ENCODE results near the gene TECPR2.

The TECPR2 gene

GRCh38 chr14:102373110-102373509 is 10.4 kb downstream of the TECPR2 start:
- in situ Hi-C loops (cut with HindIII; ENCODE audit: low sequenced_read_pairs) = no loop called here
- no peak overlapping the region for H3K4me3 ChIP-seq (ENCODE audit: low read depth, low read length)
- TF ChIP-seq CTCF (IDR thresholded peaks at IDR 0.05; ENCODE audit: low read depth, low read length) = no peak
- DNase-seq (ENCODE audit: low read depth, low spot score) = no peak

GRCh38 chr14:102374264-102374663 is 11.5 kb downstream of the TECPR2 start:
- no peak for TF ChIP-seq CTCF (IDR thresholded peaks at IDR 0.05; ENCODE audit: low read depth, low read length)
- no peak overlapping the region for H3K4me3 ChIP-seq (ENCODE audit: low read depth, low read length)
- DNase-seq (ENCODE audit: low read depth, low spot score) = no peak
- in situ Hi-C loops (cut with HindIII; ENCODE audit: low sequenced_read_pairs) = no loop called here

GRCh38 chr14:102375119-102375518 is 12.4 kb downstream of the TECPR2 start:
- no peak overlapping the region for H3K4me3 ChIP-seq (ENCODE audit: low read depth, low read length)
- in situ Hi-C loops (cut with HindIII; ENCODE audit: low sequenced_read_pairs) = no loop called here
- DNase-seq (ENCODE audit: low read depth, low spot score) = no peak
- TF ChIP-seq CTCF (IDR thresholded peaks at IDR 0.05; ENCODE audit: low read depth, low read length) = no peak

DNA sequence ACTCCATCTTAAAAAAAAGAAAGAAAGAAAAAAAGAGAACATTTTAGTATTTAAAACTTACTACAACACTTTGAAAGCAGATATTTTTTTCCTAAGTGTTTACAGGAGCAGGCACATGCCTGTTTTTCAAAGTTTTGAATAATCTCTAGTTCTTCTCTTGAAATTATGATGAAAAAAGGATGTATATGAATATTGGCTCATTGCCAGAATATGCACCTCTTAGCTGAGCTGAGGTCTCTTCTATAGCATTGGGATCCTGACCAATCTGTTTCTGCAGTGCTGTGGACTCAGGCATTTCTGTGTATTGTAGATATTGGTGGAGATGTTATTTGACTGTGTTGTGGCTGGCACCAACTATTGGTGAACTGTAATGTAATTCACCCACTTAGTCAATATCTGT is 15.0 kb downstream of the TECPR2 start:
- no peak overlapping the region for H3K4me3 ChIP-seq (ENCODE audit: low read depth, low read length)
- TF ChIP-seq CTCF (IDR thresholded peaks at IDR 0.05; ENCODE audit: low read depth, low read length) = no peak

GRCh38 chr14:102378830-102379229 is 16.1 kb downstream of the TECPR2 start:
- no peak overlapping the region for H3K4me3 ChIP-seq (ENCODE audit: low read depth, low read length)
- no peak for DNase-seq (ENCODE audit: low read depth, low spot score)
- in situ Hi-C loops (cut with HindIII; ENCODE audit: low sequenced_read_pairs) = no loop called here
- no peak for TF ChIP-seq CTCF (IDR thresholded peaks at IDR 0.05; ENCODE audit: low read depth, low read length)

More for the DNA sequence above, 15.0 kb downstream of the TECPR2 start:
- DNase-seq (ENCODE audit: low read depth, low spot score) = no peak
- in situ Hi-C loops (cut with HindIII; ENCODE audit: low sequenced_read_pairs) = no loop called here

DNA sequence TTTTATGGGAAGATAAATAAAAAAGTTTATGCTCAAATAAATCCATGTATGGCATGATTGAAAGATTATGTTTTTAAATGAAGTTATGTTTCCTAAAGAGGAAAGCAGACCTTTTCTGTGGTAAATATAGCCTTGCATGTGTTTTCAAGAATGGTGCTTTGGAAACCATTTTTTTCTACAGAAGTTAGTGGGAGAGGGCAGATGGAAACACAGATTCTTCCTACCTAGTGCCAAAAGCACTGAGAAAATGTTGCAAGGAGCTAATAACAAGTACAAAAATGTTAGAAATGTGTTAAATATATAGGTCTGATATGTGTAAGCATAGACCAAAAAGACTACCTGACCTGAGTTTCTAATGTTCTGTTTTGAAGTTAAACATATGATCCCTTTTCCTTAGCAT is 24.3 kb downstream of the TECPR2 start:
- no peak overlapping the region for H3K4me3 ChIP-seq (ENCODE audit: low read depth, low read length)
- no peak for DNase-seq (ENCODE audit: low read depth, low spot score)
- in situ Hi-C loops (cut with HindIII; ENCODE audit: low sequenced_read_pairs) = no loop called here
- TF ChIP-seq CTCF (IDR thresholded peaks at IDR 0.05; ENCODE audit: low read depth, low read length) = no peak

GRCh38 chr14:102389246-102389645 is 26.5 kb downstream of the TECPR2 start:
- no peak overlapping the region for H3K4me3 ChIP-seq (ENCODE audit: low read depth, low read length)
- no peak for DNase-seq (ENCODE audit: low read depth, low spot score)
- no peak for TF ChIP-seq CTCF (IDR thresholded peaks at IDR 0.05; ENCODE audit: low read depth, low read length)
- in situ Hi-C loops (cut with HindIII; ENCODE audit: low sequenced_read_pairs) = no loop called here

Data from astrocyte of the spinal cord (primary cell).